Activated T-helper 17 cell treated with anti-CD3 and anti-CD28 coated beads, Interleukin-2, amount 50 U/mL, for 72 hours (primary cell): ENCODE results near the gene PTAFR. TPM values are rescaled to one million over a fixed set of nuclear protein-coding genes. Genes with fewer than 3 reads are reported as not detected.

Experiments used
- ATAC-seq: fragments of 150-1000 bp; cut with Tn5 transposase; replicated peaks from 2 replicates; pipeline ENCODE4 v1.10.0; 2021; ENCODE audit warnings: mild to moderate bottlenecking, moderate library complexity
- H3K27ac Mint-ChIP-seq: one replicate; pipeline ENCODE4 v1.8.0; 2022; ENCODE audit warnings: mixed read lengths
- H3K27me3 Mint-ChIP-seq: one replicate; pipeline ENCODE4 v1.8.0; 2022; ENCODE audit warnings: mixed read lengths
- H3K36me3 Mint-ChIP-seq: one replicate; pipeline ENCODE4 v1.8.0; 2022; ENCODE audit warnings: low read depth, mild to moderate bottlenecking, mixed read lengths
- H3K4me1 Mint-ChIP-seq: one replicate; pipeline ENCODE4 v1.8.0; 2022; ENCODE audit warnings: mixed read lengths
- H3K4me3 Mint-ChIP-seq: one replicate; pipeline ENCODE4 v1.8.0; 2022; ENCODE audit warnings: mild to moderate bottlenecking, mixed read lengths
- H3K9me3 Mint-ChIP-seq: one replicate; pipeline ENCODE4 v1.8.0; 2022; ENCODE audit warnings: mixed read lengths
- total RNA-seq, 2 donors: library from RNA; stranded (reverse); gene quantifications; one replicate each; pipeline ENCODE4 v1.2.3, GENCODE V29; 2022

PTAFR gene
- total RNA-seq, 2 donors from 2014 or later, result 0.29 to 0.32 TPM

- no peaks in the 10 kb centered on the region for H3K36me3 Mint-ChIP-seq
- H3K27me3 Mint-ChIP-seq, result peaks cover 8% of the 10 kb centered on the region
- no peak overlapping the region for H3K27ac Mint-ChIP-seq
- no peak overlapping the region for H3K4me3 Mint-ChIP-seq
- no peaks in the 10 kb centered on the region for H3K9me3 Mint-ChIP-seq
- H3K4me1 Mint-ChIP-seq, result no peaks in the 10 kb centered on the region
- no peak for ATAC-seq
These were observed 77.3 kb downstream of the PTAFR start for GRCh38 chr1:28099050-28099769.

Other genes starting within 250 kb of the PTAFR start
- under 1 TPM; 0.28 to 0.45 TPM for gene SMPDL3B, start 241.7 kb downstream of the PTAFR start, total RNA-seq
- 10 to 100 TPM in 1 of 2 donors, 1 to 10 TPM in 1; 8.4 to 12.2 TPM for gene XKR8, start 216.7 kb downstream of the PTAFR start, total RNA-seq
- gene EYA3, start 88.1 kb downstream of the PTAFR start, total RNA-seq, result 10 to 100 TPM; 33.7 to 40.8 TPM
- gene DNAJC8, start 56.3 kb upstream of the PTAFR start, total RNA-seq, result 100 to 1,000 TPM in 1 of 2 donors, 10 to 100 TPM in 1; 66.2 to 102 TPM
- gene ATP5IF1, start 59.4 kb upstream of the PTAFR start, total RNA-seq, result 100 to 1,000 TPM; 121 to 143 TPM
- gene SESN2, start 82.8 kb upstream of the PTAFR start, total RNA-seq, result 10 to 100 TPM; 11.8 to 14.6 TPM
- 10 to 100 TPM; 19.2 to 20.3 TPM for gene MED18, start 152.3 kb upstream of the PTAFR start, total RNA-seq
- gene PHACTR4, start 193.1 kb upstream of the PTAFR start, total RNA-seq, result 10 to 100 TPM; 25.6 to 29.3 TPM